K562 (cell line): ENCODE measurements around the gene ARHGAP12. TPM values are rescaled to one million over a fixed set of nuclear protein-coding genes. Genes with fewer than 3 reads are reported as not detected.

Experiments used
- BRF1 ChIP-seq: IDR thresholded peaks from 3 replicates; pipeline ENCODE4 v1.6.1; 2011; ENCODE audit warnings: borderline replicate concordance, mild to moderate bottlenecking; ENCODE audit not compliant: insufficient read length; ENCODE audit errors: extremely low read depth
- CBFA2T3 ChIP-seq: fragments of 450-650 bp; IDR thresholded peaks from 2 replicates; pipeline ENCODE4 v1.6.1; 2017
- CEBPG ChIP-seq, 3 experiments: fragments of 200-800 bp in 1 of 3; sonication (Bioruptor generic) in 1 of 3; sonication (generic) in 1 of 3; formaldehyde crosslinking in 1 of 3; IDR thresholded peaks in 2 of 3; conservative IDR thresholded peaks in 1 of 3; 2 replicates each; pipeline versions ENCODE4 v1.6.1 to v1.8.0; 2016 to 2022; ENCODE audit warnings: missing compliant biosample characterization in 2 of 3, missing genetic modification characterization in 2 of 3, mild to moderate bottlenecking in 1 of 3, missing genetic modification reagents in 1 of 3
- ELF2 ChIP-seq: fragments of 250-450 bp; sonication (Bioruptor Pico); IDR thresholded peaks from 2 replicates; pipeline ENCODE4 v1.5.0; 2021; ENCODE audit warnings: mild to moderate bottlenecking
- HNRNPUL1 ChIP-seq: fragments of 200-400 bp; formaldehyde crosslinking; IDR thresholded peaks from 2 replicates; pipeline ENCODE4 v1.6.1; 2017; ENCODE audit warnings: low read length
- IFI16 ChIP-seq: fragments of 250-450 bp; sonication (Bioruptor Pico); IDR thresholded peaks from 2 replicates; pipeline ENCODE4 v2.1.2; 2022; ENCODE audit warnings: mild to moderate bottlenecking, inconsistent platforms
- LEF1 ChIP-seq: fragments of 450-650 bp; IDR thresholded peaks from 2 replicates; pipeline ENCODE4 v1.6.1; 2016; ENCODE audit warnings: mild to moderate bottlenecking
- MAZ ChIP-seq, 2 experiments: fragments of 450-650 bp in 1 of 2; sonication (generic) in 1 of 2; formaldehyde crosslinking; IDR thresholded peaks in 1 of 2; conservative IDR thresholded peaks in 1 of 2; 2 replicates each; pipeline versions ENCODE4 v1.4.0 to v1.5.0; 2020; ENCODE audit warnings: mild to moderate bottlenecking in 1 of 2, missing genetic modification reagents in 1 of 2
- MCM7 ChIP-seq, 2 experiments: fragments of 450-650 bp; IDR thresholded peaks; 2 replicates each; pipeline ENCODE4 v1.6.1; 2016 to 2018
- MED1 ChIP-seq: sonication (generic); formaldehyde crosslinking; IDR thresholded peaks from 2 replicates; pipeline ENCODE4 v1.8.1; 2023; ENCODE audit warnings: missing genetic modification reagents, borderline replicate concordance
- NFIC ChIP-seq: fragments of 450-650 bp; IDR thresholded peaks from 2 replicates; pipeline ENCODE4 v1.6.1; 2017; ENCODE audit warnings: mild to moderate bottlenecking, inconsistent platforms
- RFX1 ChIP-seq: fragments of 450-650 bp; IDR thresholded peaks from 2 replicates; pipeline ENCODE4 v1.6.1; 2016; ENCODE audit warnings: mild to moderate bottlenecking, moderate library complexity
- RHOXF2B ChIP-seq: fragments of 250-450 bp; sonication (Bioruptor Pico); conservative IDR thresholded peaks from 2 replicates; pipeline ENCODE4 v1.5.1; 2021
- RNF2 ChIP-seq: sonication (generic); IDR thresholded peaks from 2 replicates; pipeline ENCODE4 v1.6.1; 2016
- SIX5 ChIP-seq, 2 experiments: IDR thresholded peaks; 2 replicates each; pipeline ENCODE4 v1.6.1; 2011; ENCODE audit warnings: low read length in 2 of 2, borderline replicate concordance in 1 of 2, low read depth in 1 of 2, mild to moderate bottlenecking in 1 of 2, moderate library complexity in 1 of 2; ENCODE audit not compliant: insufficient read depth in 1 of 2
- SMAD4 ChIP-seq: fragments of 250-450 bp; sonication (Bioruptor Pico); conservative IDR thresholded peaks from 2 replicates; pipeline ENCODE4 v1.8.0; 2021; ENCODE audit warnings: inconsistent platforms, mild to moderate bottlenecking, moderate library complexity
- SNIP1 ChIP-seq: fragments of 450-650 bp; IDR thresholded peaks from 2 replicates; pipeline ENCODE4 v1.7.1; 2017; ENCODE audit warnings: low read depth, mild to moderate bottlenecking
- TCF3 ChIP-seq: sonication (generic); formaldehyde crosslinking; IDR thresholded peaks from 2 replicates; pipeline ENCODE4 v1.4.0; 2020; ENCODE audit warnings: mild to moderate bottlenecking, missing genetic modification reagents
- TFAM ChIP-seq: fragments of 250-450 bp; sonication (Bioruptor Pico); conservative IDR thresholded peaks from 2 replicates; pipeline ENCODE4 v1.5.0; 2021; ENCODE audit warnings: mild to moderate bottlenecking, moderate library complexity
- XRCC4 ChIP-seq: IDR thresholded peaks from one replicate; pipeline ENCODE4 v1.6.1; 2011; ENCODE audit not compliant: insufficient read depth, insufficient read length; ENCODE audit errors: extremely low read depth
- ZNF316 ChIP-seq: fragments of 450-650 bp; IDR thresholded peaks from 2 replicates; pipeline ENCODE4 v1.6.1; 2016
- polyA plus RNA-seq, 8 experiments: library from polyadenylated mRNA; depleted of rRNA in 4 of 8; stranded (reverse) in 5 of 8; unstranded in 3 of 8; fragments of >200 nt; fragmentation: Nextera tagmentation in 2 of 8; fragmentation: Illumina TruSeq in 1 of 8; extraction: Ambion mirVana in 2 of 8; extraction: Trizol in 1 of 8; gene quantifications; 2 replicates each; pipeline versions ENCODE4 v1.2.1 to v1.2.3, GENCODE V29; 2011 to 2014; ENCODE audit warnings: inconsistent platforms in 1 of 8, missing spikeins in 1 of 8
- total RNA-seq, 7 experiments: library from RNA; depleted of rRNA in 6 of 7; stranded (reverse); fragments of >200 nt in 6 of 7; fragmentation: Illumina TruSeq in 2 of 7; extraction: Trizol in 2 of 7; gene quantifications; 2 replicates each; pipeline versions ENCODE4 v1.2.1 to v1.2.3, GENCODE V29; 2011 to 2021; ENCODE audit warnings: low replicate concordance in 1 of 7
- TF ChIP-seq, protein P1 (sequence below): sonication (generic); formaldehyde crosslinking; IDR thresholded peaks from 2 replicates; pipeline ENCODE4 v1.8.1; 2023; ENCODE audit warnings: missing genetic modification reagents, mild to moderate bottlenecking, borderline replicate concordance
- TF ChIP-seq, protein P2 (sequence below): fragments of 450-650 bp; conservative IDR thresholded peaks from 2 replicates; pipeline ENCODE4 v1.6.1; 2016; ENCODE audit warnings: missing genetic modification characterization, low read depth, mild to moderate bottlenecking, control low read depth, missing compliant biosample characterization

ARHGAP12 gene
- total and polyA plus RNA-seq, 9 of the 15 experiments (the other 6 are each of a cell fraction or from before 2014, with no cell fraction given): 4.4 to 18.7 (median 10.1) TPM

DNA sequence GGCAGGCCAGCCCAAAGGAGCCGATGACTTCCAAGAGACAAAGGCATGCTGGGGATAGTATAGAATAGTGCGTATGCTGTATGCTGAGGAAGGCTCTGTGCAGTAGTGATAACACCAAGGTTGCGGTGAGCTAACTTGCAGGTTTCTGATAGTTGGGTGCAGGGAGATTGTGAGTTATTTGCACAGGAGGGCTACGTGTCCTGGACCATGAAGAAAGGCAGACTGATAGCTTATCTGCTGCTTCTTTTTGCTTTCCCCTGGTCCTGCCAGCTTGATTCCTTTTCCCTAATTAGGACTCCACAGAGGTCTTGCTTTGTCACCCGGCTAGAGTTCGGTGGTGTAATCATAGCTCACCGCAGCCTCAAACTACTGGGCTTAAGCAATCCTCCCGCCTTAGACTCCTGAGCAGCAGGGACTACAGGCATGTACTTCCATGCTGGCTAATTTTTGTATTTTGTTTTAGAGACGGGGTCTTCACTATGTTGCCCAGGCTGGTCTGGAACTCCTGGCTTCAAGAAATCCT lies 43.9 kb upstream of the ARHGAP12 start (continued):
- TF ChIP-seq ELF2 (CRISPR knock-in tag) (no peak), TCF3 (peak; percentile 100), SIX5 (IDR thresholded peaks at IDR 0.05; ENCODE audit: borderline replicate concordance in 1 of 2, insufficient read depth in 1 of 2, low read depth in 1 of 2, low read length in 2 of 2) (no peak), MED1 (no peak), ZNF316 (peak; percentile 55), LEF1 (peak; percentile 96), XRCC4 (no peak), RHOXF2B (no peak), TFAM (no peak), RFX1 (no peak), HNRNPUL1 (no peak), MAZ (CRISPR knock-in tag; conservative IDR thresholded peaks at IDR 0.05 in 1 of 2, IDR thresholded peaks at IDR 0.05 in 1 of 2) (peak in 1 of 2 experiments; percentile 58; a peak in 2 of 4 replicates), BRF1 (no peak), NFIC (peak; percentile 97), SNIP1 (no peak), SMAD4 (CRISPR knock-in tag) (peak; percentile 97), MCM7 (IDR thresholded peaks at IDR 0.05) (no peak), CEBPG (CRISPR knock-in tag; IDR thresholded peaks at IDR 0.05) (peak; percentile 88), CEBPG (tag; conservative IDR thresholded peaks at IDR 0.05 in 1 of 2, IDR thresholded peaks at IDR 0.05 in 1 of 2) (peak; percentile 85 to 91), IFI16 (CRISPR knock-in tag) (no peak), CBFA2T3 (peak; percentile 100), RNF2 (peak; percentile 90)
- TF ChIP-seq, protein P1, sequence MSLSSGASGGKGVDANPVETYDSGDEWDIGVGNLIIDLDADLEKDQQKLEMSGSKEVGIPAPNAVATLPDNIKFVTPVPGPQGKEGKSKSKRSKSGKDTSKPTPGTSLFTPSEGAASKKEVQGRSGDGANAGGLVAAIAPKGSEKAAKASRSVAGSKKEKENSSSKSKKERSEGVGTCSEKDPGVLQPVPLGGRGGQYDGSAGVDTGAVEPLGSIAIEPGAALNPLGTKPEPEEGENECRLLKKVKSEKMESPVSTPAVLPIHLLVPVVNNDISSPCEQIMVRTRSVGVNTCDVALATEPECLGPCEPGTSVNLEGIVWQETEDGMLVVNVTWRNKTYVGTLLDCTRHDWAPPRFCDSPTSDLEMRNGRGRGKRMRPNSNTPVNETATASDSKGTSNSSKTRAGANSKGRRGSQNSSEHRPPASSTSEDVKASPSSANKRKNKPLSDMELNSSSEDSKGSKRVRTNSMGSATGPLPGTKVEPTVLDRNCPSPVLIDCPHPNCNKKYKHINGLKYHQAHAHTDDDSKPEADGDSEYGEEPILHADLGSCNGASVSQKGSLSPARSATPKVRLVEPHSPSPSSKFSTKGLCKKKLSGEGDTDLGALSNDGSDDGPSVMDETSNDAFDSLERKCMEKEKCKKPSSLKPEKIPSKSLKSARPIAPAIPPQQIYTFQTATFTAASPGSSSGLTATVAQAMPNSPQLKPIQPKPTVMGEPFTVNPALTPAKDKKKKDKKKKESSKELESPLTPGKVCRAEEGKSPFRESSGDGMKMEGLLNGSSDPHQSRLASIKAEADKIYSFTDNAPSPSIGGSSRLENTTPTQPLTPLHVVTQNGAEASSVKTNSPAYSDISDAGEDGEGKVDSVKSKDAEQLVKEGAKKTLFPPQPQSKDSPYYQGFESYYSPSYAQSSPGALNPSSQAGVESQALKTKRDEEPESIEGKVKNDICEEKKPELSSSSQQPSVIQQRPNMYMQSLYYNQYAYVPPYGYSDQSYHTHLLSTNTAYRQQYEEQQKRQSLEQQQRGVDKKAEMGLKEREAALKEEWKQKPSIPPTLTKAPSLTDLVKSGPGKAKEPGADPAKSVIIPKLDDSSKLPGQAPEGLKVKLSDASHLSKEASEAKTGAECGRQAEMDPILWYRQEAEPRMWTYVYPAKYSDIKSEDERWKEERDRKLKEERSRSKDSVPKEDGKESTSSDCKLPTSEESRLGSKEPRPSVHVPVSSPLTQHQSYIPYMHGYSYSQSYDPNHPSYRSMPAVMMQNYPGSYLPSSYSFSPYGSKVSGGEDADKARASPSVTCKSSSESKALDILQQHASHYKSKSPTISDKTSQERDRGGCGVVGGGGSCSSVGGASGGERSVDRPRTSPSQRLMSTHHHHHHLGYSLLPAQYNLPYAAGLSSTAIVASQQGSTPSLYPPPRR (CRISPR knock-in tag): peak; percentile 95
- TF ChIP-seq, protein P2, sequence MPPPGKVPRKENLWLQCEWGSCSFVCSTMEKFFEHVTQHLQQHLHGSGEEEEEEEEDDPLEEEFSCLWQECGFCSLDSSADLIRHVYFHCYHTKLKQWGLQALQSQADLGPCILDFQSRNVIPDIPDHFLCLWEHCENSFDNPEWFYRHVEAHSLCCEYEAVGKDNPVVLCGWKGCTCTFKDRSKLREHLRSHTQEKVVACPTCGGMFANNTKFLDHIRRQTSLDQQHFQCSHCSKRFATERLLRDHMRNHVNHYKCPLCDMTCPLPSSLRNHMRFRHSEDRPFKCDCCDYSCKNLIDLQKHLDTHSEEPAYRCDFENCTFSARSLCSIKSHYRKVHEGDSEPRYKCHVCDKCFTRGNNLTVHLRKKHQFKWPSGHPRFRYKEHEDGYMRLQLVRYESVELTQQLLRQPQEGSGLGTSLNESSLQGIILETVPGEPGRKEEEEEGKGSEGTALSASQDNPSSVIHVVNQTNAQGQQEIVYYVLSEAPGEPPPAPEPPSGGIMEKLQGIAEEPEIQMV (tag): no peak
